ENCODE results near the gene SRSF4. TPM values are rescaled to one million over a fixed set of nuclear protein-coding genes. Genes with fewer than 3 reads are reported as not detected.

The SRSF4 gene
- total RNA-seq, 3 donors from 2014 or later (not counting 1 experiment from before 2014, with no cell fraction given), result 90.2 to 114 (median 101) TPM

DNA sequence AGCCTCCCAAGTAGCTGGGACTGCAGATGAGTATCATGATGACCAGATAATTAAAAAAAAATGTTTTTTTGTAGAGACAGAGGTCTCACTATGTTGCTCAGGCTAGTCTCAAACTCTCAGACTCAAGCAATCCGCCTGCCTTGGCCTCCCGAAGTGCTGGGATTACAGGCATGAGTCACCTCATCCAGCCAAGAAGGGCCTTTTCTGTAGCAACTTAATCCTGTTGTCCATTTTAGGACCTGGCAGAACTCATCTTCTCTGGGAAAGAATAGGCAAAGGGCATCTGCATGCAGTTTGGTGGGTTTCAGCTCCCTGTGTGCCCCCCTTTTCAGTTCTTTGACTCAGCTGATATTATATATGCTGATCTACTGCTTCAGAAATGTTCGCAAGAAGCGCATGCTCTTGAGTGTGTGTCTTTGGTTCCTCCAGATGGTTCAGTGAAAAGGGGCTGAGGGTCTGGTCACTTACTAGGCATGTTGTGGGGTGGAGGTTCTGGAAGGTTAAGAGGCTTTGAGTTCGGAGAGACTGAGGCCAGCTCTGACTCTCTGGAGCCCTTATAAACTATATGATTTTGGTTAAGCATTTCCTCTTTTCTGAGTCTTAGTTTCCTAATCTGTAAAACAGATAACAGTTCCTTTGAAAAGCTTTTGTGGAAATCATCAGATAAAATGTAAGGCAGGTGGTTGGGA lies 19.4 kb upstream of the SRSF4 start:
- H3K4me1 ChIP-seq (ENCODE audit: control insufficient read depth, insufficient read depth, low read length), result no peaks in the 10 kb centered on the region
- Mint-ChIP-seq H3K36me3 (no peaks in the 10 kb centered on the region), H3K4me3 (no peak overlapping the region), H3K4me1 (peaks cover 0 to 4% of the 10 kb centered on the region in 2 donors), H3K27ac (no peak overlapping the region), H3K9me3 (no peaks in the 10 kb centered on the region), H3K27me3 (ENCODE audit: low read depth in 2 of 2) (no peaks in the 10 kb centered on the region)
- H3K27ac ChIP-seq (ENCODE audit: low read length), result no peak overlapping the region
- TF ChIP-seq, protein P1, sequence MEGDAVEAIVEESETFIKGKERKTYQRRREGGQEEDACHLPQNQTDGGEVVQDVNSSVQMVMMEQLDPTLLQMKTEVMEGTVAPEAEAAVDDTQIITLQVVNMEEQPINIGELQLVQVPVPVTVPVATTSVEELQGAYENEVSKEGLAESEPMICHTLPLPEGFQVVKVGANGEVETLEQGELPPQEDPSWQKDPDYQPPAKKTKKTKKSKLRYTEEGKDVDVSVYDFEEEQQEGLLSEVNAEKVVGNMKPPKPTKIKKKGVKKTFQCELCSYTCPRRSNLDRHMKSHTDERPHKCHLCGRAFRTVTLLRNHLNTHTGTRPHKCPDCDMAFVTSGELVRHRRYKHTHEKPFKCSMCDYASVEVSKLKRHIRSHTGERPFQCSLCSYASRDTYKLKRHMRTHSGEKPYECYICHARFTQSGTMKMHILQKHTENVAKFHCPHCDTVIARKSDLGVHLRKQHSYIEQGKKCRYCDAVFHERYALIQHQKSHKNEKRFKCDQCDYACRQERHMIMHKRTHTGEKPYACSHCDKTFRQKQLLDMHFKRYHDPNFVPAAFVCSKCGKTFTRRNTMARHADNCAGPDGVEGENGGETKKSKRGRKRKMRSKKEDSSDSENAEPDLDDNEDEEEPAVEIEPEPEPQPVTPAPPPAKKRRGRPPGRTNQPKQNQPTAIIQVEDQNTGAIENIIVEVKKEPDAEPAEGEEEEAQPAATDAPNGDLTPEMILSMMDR (IDR thresholded peaks at IDR 0.05), result no peak
- peaks cover 19% of the 10 kb centered on the region for H3K36me3 ChIP-seq (ENCODE audit: control insufficient read depth, insufficient read depth, low read length)
- 96% methylated on average over 5 of the region's 5 CpGs for WGBS (ENCODE audit: insufficient coverage)
- no peak for ATAC-seq
- no peak overlapping the region for H3K4me3 ChIP-seq (ENCODE audit: low read length)
- intact Hi-C loops (cut with micrococcal nuclease), result no loop called here
- no peak for DNase-seq
- H3K27me3 ChIP-seq (ENCODE audit: control insufficient read depth, insufficient read depth, low read length), result no peaks in the 10 kb centered on the region
- no peaks in the 10 kb centered on the region for H3K9me3 ChIP-seq (ENCODE audit: control insufficient read depth, insufficient read depth, low read length)

DNA sequence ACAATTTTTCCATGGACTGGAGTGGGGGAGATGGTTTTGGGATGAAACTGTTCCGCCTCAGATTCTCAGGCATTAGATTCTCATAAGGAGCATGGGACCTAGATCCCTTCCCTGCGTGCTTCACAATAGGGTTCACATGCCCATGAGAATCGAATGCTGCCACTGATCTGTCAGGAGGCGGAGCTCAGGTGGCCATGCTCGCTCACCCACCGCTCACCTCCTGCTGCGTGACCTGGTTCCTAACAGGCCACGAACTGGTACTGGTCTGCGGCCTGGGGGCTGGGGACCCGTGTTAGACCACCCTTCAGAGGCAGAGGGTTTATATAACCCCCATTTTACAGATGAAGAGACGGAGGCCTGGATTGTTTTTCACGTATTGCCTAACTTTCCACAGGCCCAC lies 16.3 kb upstream of the SRSF4 start:
- Mint-ChIP-seq H3K27me3 (ENCODE audit: low read depth in 2 of 2) (no peaks in the 10 kb centered on the region), H3K4me1 (peaks cover 0 to 4% of the 10 kb centered on the region in 2 donors), H3K4me3 (no peak overlapping the region), H3K9me3 (no peaks in the 10 kb centered on the region), H3K36me3 (no peaks in the 10 kb centered on the region), H3K27ac (no peak overlapping the region)
- no peak for ATAC-seq
- Histone ChIP-seq H3K4me1 (ENCODE audit: control insufficient read depth, insufficient read depth, low read length) (no peaks in the 10 kb centered on the region), H3K4me3 (ENCODE audit: low read length) (no peak overlapping the region), H3K9me3 (ENCODE audit: control insufficient read depth, insufficient read depth, low read length) (no peaks in the 10 kb centered on the region), H3K36me3 (ENCODE audit: control insufficient read depth, insufficient read depth, low read length) (peaks cover 12% of the 10 kb centered on the region), H3K27ac (ENCODE audit: low read length) (no peak overlapping the region), H3K27me3 (ENCODE audit: control insufficient read depth, insufficient read depth, low read length) (no peaks in the 10 kb centered on the region)
- TF ChIP-seq, protein P1 (IDR thresholded peaks at IDR 0.05), result no peak
- intact Hi-C loops (cut with micrococcal nuclease), result no loop called here
- WGBS (ENCODE audit: insufficient coverage), result 95% methylated on average over 12 of the region's 12 CpGs
- no peak for DNase-seq

DNA sequence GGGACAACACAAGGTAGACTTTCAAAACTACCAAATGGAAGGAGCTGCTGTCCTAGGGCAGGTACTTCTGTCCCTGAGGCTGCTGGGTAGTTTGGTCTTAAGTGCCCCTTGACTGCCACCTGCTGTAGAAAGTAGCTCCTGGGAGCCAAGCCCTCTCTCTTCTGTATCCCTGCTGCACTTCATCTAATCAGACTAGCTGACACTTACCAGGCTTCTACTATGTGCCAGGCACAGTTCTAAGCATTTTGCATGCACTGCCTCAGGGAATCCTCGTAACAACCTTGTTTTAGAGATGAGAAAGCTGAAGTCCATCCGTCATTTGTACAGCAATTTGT lies 15.9 kb upstream of the SRSF4 start:
- no peaks in the 10 kb centered on the region for H3K36me3 Mint-ChIP-seq
- ATAC-seq, result peak; percentile 61 to 69 (median 64)
- no peaks in the 10 kb centered on the region for H3K9me3 ChIP-seq (ENCODE audit: control insufficient read depth, insufficient read depth, low read length)
- peaks cover 0 to under 1% of the 10 kb centered on the region in 2 donors for H3K4me1 Mint-ChIP-seq
- H3K27ac Mint-ChIP-seq, result no peak overlapping the region
- TF ChIP-seq, protein P1 (IDR thresholded peaks at IDR 0.05), result no peak
- H3K27me3 ChIP-seq (ENCODE audit: control insufficient read depth, insufficient read depth, low read length), result no peaks in the 10 kb centered on the region
- H3K4me3 Mint-ChIP-seq, result no peak overlapping the region
- no peaks in the 10 kb centered on the region for H3K27me3 Mint-ChIP-seq (ENCODE audit: low read depth in 2 of 2)
- H3K4me1 ChIP-seq (ENCODE audit: control insufficient read depth, insufficient read depth, low read length), result no peaks in the 10 kb centered on the region
- WGBS (ENCODE audit: insufficient coverage), result 98% methylated on average over 2 of the region's 2 CpGs
- intact Hi-C loops (cut with micrococcal nuclease), result no loop called here
- peaks cover 12% of the 10 kb centered on the region for H3K36me3 ChIP-seq (ENCODE audit: control insufficient read depth, insufficient read depth, low read length)
- no peak overlapping the region for H3K4me3 ChIP-seq (ENCODE audit: low read length)
- peak in 1 of 2 donors; percentile 63 for DNase-seq
- H3K9me3 Mint-ChIP-seq, result no peaks in the 10 kb centered on the region
- H3K27ac ChIP-seq (ENCODE audit: low read length), result no peak overlapping the region

All from natural killer cell (primary cell).